ENCODE results near the gene RHOF. TPM values are rescaled to one million over a fixed set of nuclear protein-coding genes. Genes with fewer than 3 reads are reported as not detected.
A peak's percentile ranks its signal among the peaks of the same experiment; 100 is the strongest.

RHOF gene
- total and polyA plus RNA-seq, 2 of the 13 experiments (the other 11 are each of a cell fraction or from before 2014, with no cell fraction given), result 14.6 to 32.2 TPM

DNA sequence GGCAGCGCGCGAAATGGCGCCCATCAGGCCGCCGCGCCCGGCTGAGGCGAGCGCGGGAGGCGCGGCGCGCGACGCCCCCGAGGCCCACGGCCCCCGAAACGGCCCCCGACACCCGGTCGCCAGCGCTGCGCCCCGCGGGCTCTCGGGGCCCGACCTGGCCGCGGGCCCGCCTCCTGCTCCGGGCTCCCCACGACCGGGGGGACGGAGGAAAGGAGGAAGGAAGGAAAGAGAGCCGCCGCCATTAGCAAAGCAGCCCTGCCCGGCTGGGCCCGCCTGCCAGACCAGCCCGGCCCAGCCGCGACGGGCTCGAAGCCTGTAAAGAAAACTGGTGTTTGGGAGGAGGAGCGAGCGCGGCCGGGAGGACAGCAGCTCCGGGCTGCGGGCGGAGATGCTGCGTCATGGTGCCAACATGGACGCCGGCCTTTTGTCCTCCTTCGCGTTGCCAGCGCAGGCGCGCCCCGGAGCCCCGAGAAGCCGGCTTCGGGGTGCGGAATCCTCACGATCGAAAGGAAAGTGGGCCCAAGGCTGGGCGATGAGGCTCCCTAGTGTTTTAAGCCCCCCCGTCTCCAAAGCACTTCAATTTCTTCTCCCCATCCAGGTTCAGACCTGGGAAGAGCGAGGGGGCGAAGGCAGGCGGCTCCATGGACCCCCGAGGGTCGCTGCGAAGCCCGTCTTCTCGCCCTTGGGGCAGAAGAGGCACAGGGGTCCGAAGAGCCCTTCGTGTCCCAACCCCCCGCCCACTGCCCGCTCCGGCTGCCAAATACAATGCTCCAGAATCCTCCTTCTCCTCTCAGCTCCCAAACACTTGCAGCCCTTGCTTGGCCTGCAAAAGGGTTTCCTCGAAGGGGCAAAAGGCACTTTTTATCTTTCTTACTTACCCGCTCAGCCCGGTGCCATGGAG, 7.5 kb upstream of the RHOF start (continued):
- TF ChIP-seq, protein P1, sequence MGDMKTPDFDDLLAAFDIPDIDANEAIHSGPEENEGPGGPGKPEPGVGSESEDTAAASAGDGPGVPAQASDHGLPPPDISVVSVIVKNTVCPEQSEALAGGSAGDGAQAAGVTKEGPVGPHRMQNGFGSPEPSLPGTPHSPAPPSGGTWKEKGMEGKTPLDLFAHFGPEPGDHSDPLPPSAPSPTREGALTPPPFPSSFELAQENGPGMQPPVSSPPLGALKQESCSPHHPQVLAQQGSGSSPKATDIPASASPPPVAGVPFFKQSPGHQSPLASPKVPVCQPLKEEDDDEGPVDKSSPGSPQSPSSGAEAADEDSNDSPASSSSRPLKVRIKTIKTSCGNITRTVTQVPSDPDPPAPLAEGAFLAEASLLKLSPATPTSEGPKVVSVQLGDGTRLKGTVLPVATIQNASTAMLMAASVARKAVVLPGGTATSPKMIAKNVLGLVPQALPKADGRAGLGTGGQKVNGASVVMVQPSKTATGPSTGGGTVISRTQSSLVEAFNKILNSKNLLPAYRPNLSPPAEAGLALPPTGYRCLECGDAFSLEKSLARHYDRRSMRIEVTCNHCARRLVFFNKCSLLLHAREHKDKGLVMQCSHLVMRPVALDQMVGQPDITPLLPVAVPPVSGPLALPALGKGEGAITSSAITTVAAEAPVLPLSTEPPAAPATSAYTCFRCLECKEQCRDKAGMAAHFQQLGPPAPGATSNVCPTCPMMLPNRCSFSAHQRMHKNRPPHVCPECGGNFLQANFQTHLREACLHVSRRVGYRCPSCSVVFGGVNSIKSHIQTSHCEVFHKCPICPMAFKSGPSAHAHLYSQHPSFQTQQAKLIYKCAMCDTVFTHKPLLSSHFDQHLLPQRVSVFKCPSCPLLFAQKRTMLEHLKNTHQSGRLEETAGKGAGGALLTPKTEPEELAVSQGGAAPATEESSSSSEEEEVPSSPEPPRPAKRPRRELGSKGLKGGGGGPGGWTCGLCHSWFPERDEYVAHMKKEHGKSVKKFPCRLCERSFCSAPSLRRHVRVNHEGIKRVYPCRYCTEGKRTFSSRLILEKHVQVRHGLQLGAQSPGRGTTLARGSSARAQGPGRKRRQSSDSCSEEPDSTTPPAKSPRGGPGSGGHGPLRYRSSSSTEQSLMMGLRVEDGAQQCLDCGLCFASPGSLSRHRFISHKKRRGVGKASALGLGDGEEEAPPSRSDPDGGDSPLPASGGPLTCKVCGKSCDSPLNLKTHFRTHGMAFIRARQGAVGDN (CRISPR knock-in tag; IDR thresholded peaks at IDR 0.05), result peak; percentile 72
- no peak for TF ChIP-seq MBD4 (IDR thresholded peaks at IDR 0.05; ENCODE audit: borderline replicate concordance, low read length)
- 0 out of 2 replicates have a peak, but pooled peaks have one; percentile 44 for TF ChIP-seq ZNF878 (CRISPR knock-in tag; IDR thresholded peaks at IDR 0.05)
- no peak for TF ChIP-seq CEBPZ (IDR thresholded peaks at IDR 0.05; ENCODE audit: low read length)
- TF ChIP-seq SALL1 (CRISPR knock-in tag; IDR thresholded peaks at IDR 0.05), result peak; percentile 46; the same call in 1 of the 2 replicates
- TF ChIP-seq NFE2L2 (IDR thresholded peaks at IDR 0.05; ENCODE audit: low read length), result peak; percentile 75
- no peak for TF ChIP-seq TEAD2 (CRISPR knock-in tag; IDR thresholded peaks at IDR 0.05)
- 0 out of 2 replicates have a peak, but pooled peaks have one; percentile 55 for TF ChIP-seq NFKB2 (CRISPR knock-in tag; IDR thresholded peaks at IDR 0.05; ENCODE audit: borderline replicate concordance)
- TF ChIP-seq NFE2 (CRISPR knock-in tag; IDR thresholded peaks at IDR 0.05), result peak; percentile 72; the same call in 1 of the 2 replicates
- peak; percentile 53 for TF ChIP-seq HNRNPLL (IDR thresholded peaks at IDR 0.05; ENCODE audit: low read depth, low read length, poor library complexity, severe bottlenecking)
- peak; percentile 35; the same call in 1 of the 2 replicates for TF ChIP-seq ZNF350 (CRISPR knock-in tag; IDR thresholded peaks at IDR 0.05; ENCODE audit: borderline replicate concordance, low read depth)
- TF ChIP-seq CCDC6 (CRISPR knock-in tag; IDR thresholded peaks at IDR 0.05), result 0 out of 2 replicates have a peak, but pooled peaks have one; percentile 17

Measured in HepG2 (cell line).